ENCODE results near the gene KCNQ2. TPM values are rescaled to one million over a fixed set of nuclear protein-coding genes. Genes with fewer than 3 reads are reported as not detected.

The KCNQ2 gene
- total and polyA plus RNA-seq, 7 donors, result 0.01 to 2.8 (median 0.15) TPM; not detected in 1

- H3K9me3 ChIP-seq, result no peaks in the 10 kb centered on the region
- intact Hi-C loops (cut with DNase I), result no loop called here
- no peaks in the 10 kb centered on the region for H3K36me3 ChIP-seq (ENCODE audit: insufficient read depth in 1 of 2, low read depth in 1 of 2)
- no peak overlapping the region for H3K4me3 ChIP-seq
- WGBS, 3 donors, result 63 to 70% (median 64%) methylated on average over 10 of the region's 10 CpGs
- H3K4me1 ChIP-seq, result peaks cover 6% of the 10 kb centered on the region
- TF ChIP-seq, protein P1, sequence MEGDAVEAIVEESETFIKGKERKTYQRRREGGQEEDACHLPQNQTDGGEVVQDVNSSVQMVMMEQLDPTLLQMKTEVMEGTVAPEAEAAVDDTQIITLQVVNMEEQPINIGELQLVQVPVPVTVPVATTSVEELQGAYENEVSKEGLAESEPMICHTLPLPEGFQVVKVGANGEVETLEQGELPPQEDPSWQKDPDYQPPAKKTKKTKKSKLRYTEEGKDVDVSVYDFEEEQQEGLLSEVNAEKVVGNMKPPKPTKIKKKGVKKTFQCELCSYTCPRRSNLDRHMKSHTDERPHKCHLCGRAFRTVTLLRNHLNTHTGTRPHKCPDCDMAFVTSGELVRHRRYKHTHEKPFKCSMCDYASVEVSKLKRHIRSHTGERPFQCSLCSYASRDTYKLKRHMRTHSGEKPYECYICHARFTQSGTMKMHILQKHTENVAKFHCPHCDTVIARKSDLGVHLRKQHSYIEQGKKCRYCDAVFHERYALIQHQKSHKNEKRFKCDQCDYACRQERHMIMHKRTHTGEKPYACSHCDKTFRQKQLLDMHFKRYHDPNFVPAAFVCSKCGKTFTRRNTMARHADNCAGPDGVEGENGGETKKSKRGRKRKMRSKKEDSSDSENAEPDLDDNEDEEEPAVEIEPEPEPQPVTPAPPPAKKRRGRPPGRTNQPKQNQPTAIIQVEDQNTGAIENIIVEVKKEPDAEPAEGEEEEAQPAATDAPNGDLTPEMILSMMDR (IDR thresholded peaks at IDR 0.05), result no peak
- DNase-seq, result no peak
- H3K27me3 ChIP-seq (ENCODE audit: insufficient read depth in 3 of 3, low read length in 2 of 3), result peaks cover 0 to 90% (median 30%) of the 10 kb centered on the region in 3 donors
- no peak overlapping the region for H3K27ac ChIP-seq
- no peak for ATAC-seq
Observed at GRCh38 chr20:63470410-63470809, 2.0 kb downstream of the KCNQ2 start.

DNA sequence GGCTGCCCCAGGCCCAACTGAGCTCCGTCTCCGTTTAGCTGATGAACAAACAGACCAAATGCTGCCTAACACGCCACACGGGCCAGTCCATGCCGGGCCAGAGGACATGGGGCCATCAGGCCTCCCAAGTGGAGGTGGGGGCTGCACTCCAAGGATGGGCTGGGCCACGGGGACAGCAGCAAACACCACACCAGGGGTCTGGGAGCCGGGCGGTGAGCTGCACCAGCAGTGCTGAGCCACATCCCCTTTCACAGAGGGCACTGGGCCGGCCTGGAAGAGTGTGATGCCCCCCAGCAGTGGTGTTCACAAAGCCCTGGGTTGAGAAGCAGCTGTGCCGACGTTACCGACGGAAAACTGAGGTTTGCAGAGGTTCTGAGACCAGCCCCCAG is 2.7 kb downstream of the KCNQ2 start:
- Histone ChIP-seq H3K9me3 (no peaks in the 10 kb centered on the region), H3K36me3 (ENCODE audit: insufficient read depth in 1 of 2, low read depth in 1 of 2) (no peaks in the 10 kb centered on the region), H3K4me3 (no peak overlapping the region), H3K27ac (no peak overlapping the region), H3K27me3 (ENCODE audit: insufficient read depth in 3 of 3, low read length in 2 of 3) (peaks cover 0 to 90% (median 26%) of the 10 kb centered on the region in 3 donors), H3K4me1 (peaks cover 6% of the 10 kb centered on the region)
- ATAC-seq (no peak), DNase-seq (no peak)
- TF ChIP-seq, protein P1 (IDR thresholded peaks at IDR 0.05), result no peak
- intact Hi-C loops (cut with DNase I), result no loop called here
- WGBS, 3 donors, result 61 to 74% (median 68%) methylated on average over 13 of the region's 13 CpGs

DNA sequence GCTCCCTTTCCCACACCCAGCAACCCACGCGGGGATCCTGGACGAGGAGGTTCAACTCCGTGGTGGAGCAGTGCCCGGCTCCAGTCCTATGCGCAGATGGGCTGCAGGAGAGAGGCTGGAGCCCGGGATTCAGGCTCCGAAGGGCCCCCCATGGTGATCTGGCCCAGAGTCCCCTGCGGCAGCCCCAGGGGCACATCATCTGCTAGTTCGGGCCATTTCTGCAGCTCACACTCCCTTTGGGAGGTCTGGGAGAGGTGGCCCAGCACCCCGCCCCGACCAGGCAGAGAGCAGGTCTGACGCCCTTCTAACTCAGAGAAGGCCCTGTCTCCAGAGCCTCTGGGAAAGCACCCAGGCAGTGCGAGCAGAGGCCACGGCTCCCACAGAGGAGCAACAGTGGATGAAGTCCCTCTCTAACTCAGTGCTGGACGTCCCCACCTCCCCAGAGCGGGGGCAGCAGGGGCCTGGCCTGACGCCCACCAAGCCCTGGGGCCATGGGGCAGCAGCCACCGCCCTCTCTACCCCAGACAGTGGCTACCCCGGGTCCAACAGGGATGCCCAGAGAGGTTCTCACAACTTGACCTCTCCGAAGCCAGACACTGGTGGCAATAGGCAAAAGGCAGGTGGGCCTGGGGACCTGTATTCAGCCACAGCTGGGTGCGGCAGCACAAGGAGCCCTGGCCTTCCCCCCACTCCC is 3.3 kb downstream of the KCNQ2 start:
- Histone ChIP-seq H3K27me3 (ENCODE audit: insufficient read depth in 3 of 3, low read length in 2 of 3) (peaks cover 0 to 88% (median 21%) of the 10 kb centered on the region in 3 donors), H3K36me3 (ENCODE audit: insufficient read depth in 1 of 2, low read depth in 1 of 2) (no peaks in the 10 kb centered on the region), H3K4me3 (no peak overlapping the region), H3K27ac (no peak overlapping the region), H3K9me3 (no peaks in the 10 kb centered on the region), H3K4me1 (peaks cover 6% of the 10 kb centered on the region)
- WGBS, 3 donors, result 59 to 76% (median 69%) methylated on average over 21 to 22 of the region's 22 CpGs
- DNase-seq (no peak), ATAC-seq (no peak)
- intact Hi-C loops (cut with DNase I), result no loop called here
- TF ChIP-seq, protein P1 (IDR thresholded peaks at IDR 0.05), result no peak

GRCh38 chr20:63468421-63468820 is 4.0 kb downstream of the KCNQ2 start:
- ATAC-seq (no peak), DNase-seq (no peak)
- intact Hi-C loops (cut with DNase I), result no loop called here
- Histone ChIP-seq H3K36me3 (ENCODE audit: insufficient read depth in 1 of 2, low read depth in 1 of 2) (no peaks in the 10 kb centered on the region), H3K4me1 (peaks cover 6% of the 10 kb centered on the region), H3K27me3 (ENCODE audit: insufficient read depth in 3 of 3, low read length in 2 of 3) (peaks cover 0 to 87% (median 14%) of the 10 kb centered on the region in 3 donors), H3K27ac (no peak overlapping the region), H3K9me3 (no peaks in the 10 kb centered on the region), H3K4me3 (no peak overlapping the region)
- 73 to 75% (median 75%) methylated on average over 12 of the region's 12 CpGs for WGBS, 3 donors
- TF ChIP-seq, protein P1 (IDR thresholded peaks at IDR 0.05), result no peak
